Raji (cell line): Measurements from ENCODE around the gene NXPH4.

Experiments
- POLR2A ChIP-seq: IDR thresholded peaks from 2 replicates; pipeline ENCODE4 v1.6.1; 2011; ENCODE audit warnings: low read depth, low read length, control low read depth; ENCODE audit not compliant: insufficient read depth

The NXPH4 gene

GRCh38 chr12:57227315-57228115 is 10.9 kb downstream of the NXPH4 start:
- TF ChIP-seq POLR2A = no peak

- no peak for TF ChIP-seq POLR2A
These were observed 12.5 kb downstream of the NXPH4 start for GRCh38 chr12:57229046-57229633.

GRCh38 chr12:57229634-57230380 is 13.2 kb downstream of the NXPH4 start, which contains the start of gene SHMT2:
Gene SHMT2, plus strand, starts transcription at chr12:57229711. Its CDS starts 68 bp downstream, at chr12:57229779.
- TF ChIP-seq POLR2A = peak; percentile 87

- TF ChIP-seq POLR2A = no peak
These were observed 14.0 kb downstream of the NXPH4 start for GRCh38 chr12:57230381-57231155.

- TF ChIP-seq POLR2A = no peak
These were observed 14.9 kb downstream of the NXPH4 start for GRCh38 chr12:57231276-57232021.

GRCh38 chr12:57232156-57232756 is 15.7 kb downstream of the NXPH4 start:
- no peak for TF ChIP-seq POLR2A

GRCh38 chr12:57233357-57234232 is 17.0 kb downstream of the NXPH4 start:
- TF ChIP-seq POLR2A = no peak

GRCh38 chr12:57234233-57234570 is 17.6 kb downstream of the NXPH4 start:
- no peak for TF ChIP-seq POLR2A

GRCh38 chr12:57234571-57235016 is 18.0 kb downstream of the NXPH4 start:
- TF ChIP-seq POLR2A = no peak

- no peak for TF ChIP-seq POLR2A
These were observed 18.6 kb downstream of the NXPH4 start for GRCh38 chr12:57235017-57235727.

GRCh38 chr12:57235728-57236131 is 19.1 kb downstream of the NXPH4 start:
- TF ChIP-seq POLR2A = no peak

- 0 out of 2 replicates have a peak, but pooled peaks have one; percentile 25 for TF ChIP-seq POLR2A
These were observed 19.8 kb downstream of the NXPH4 start for GRCh38 chr12:57236201-57236924.
